Measurements from ENCODE around the gene PCDHA13.
"Not testable (repeated sequence)": the region's sequence is repeated elsewhere in the genome, so short reads cannot be mapped to it uniquely, and the experiment has no call there.

PCDHA13 gene

DNA sequence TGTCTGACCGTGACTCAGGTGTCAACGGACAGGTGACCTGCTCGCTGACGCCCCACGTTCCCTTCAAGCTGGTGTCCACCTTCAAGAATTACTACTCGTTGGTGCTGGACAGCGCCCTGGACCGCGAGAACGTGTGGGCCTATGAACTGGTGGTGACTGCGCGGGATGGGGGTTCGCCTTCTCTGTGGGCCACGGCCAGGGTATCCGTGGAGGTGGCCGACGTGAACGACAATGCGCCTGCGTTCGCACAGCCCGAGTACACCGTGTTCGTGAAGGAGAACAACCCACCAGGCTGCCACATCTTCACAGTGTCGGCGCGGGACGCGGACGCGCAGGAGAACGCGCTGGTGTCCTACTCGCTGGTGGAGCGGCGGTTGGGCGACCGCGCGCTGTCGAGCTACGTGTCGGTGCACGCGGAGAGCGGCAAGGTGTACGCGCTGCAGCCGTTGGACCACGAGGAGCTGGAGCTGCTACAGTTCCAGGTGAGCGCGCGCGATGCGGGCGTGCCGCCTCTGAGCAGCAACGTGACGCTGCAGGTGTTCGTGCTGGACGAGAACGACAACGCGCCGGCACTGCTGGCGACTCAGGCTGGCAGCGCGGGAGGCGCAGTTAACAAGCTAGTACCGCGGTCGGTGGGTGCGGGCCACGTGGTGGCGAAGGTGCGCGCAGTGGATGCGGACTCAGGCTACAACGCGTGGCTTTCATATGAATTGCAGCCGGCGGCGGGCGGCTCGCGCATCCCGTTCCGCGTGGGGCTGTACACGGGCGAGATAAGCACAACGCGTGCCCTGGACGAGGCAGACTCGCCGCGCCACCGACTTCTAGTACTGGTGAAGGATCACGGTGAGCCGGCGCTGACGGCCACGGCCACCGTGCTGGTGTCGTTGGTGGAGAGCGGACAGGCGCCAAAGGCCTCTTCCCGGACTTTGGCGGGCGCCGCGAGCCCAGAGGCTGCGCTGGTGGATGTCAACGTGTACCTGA, 11.4 kb upstream of the PCDHA13 start:
- no peak for DNase-seq

DNA sequence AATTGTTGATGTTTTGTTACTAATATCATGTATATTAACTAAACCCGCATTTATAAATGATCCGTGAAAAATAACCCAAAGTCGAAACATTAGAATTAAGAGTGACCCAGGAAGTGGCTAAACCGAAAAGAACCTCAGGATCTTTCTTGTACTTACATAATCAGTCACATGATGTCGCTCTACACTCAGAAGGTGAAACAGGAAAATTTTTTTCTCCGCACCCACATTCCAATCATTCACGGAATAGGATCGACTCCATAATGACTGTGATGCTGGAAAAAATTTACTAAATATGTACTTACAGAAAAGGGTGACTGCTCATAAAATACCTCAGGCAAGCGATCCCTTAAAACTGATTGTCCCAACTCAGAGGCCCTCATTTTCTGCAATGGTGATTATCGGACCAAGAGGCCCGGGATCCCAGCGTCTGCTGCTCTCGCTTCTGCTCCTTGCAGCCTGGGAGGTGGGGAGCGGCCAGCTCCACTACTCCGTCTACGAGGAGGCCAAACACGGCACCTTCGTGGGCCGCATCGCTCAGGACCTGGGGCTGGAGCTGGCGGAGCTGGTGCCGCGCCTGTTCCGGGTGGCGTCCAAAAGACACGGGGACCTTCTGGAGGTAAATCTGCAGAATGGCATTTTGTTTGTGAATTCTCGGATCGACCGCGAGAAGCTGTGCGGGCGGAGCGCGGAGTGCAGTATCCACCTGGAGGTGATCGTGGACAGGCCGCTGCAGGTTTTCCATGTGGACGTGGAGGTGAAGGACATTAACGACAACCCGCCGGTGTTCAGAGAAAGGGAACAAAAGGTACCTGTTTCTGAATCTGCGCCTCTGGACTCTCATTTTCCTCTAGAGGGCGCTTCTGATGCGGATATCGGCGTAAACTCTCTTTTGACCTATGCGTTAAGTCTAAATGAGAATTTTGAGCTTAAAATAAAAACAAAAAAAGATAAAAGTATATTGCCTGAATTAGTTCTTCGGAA, 6.5 kb upstream of the PCDHA13 start, which contains the start of gene PCDHA12:
Gene PCDHA12 (plus strand): TSS at position 224 of the 981 bp plus-strand sequence. CDS start 165 bp downstream, at position 389.
- DNase-seq: no peak

DNA sequence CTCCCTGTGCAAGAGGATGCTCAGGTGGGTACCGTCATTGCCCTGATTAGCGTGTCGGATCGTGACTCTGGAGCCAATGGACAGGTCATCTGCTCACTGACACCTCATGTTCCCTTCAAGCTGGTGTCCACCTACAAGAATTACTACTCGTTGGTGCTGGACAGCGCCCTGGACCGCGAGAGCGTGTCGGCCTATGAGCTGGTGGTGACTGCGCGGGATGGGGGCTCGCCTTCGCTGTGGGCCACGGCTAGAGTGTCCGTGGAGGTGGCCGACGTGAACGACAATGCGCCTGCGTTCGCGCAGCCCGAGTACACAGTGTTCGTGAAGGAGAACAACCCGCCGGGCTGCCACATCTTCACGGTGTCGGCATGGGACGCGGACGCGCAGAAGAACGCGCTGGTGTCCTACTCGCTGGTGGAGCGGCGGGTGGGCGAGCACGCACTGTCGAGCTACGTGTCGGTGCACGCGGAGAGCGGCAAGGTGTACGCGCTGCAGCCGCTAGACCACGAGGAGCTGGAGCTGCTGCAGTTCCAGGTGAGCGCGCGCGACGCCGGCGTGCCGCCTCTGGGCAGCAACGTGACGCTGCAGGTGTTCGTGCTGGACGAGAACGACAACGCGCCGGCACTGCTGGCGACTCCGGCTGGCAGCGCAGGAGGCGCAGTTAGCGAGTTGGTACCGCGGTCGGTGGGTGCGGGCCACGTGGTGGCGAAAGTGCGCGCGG, 5.2 kb upstream of the PCDHA13 start:
- DNase-seq: not testable (repeated sequence)

DNA sequence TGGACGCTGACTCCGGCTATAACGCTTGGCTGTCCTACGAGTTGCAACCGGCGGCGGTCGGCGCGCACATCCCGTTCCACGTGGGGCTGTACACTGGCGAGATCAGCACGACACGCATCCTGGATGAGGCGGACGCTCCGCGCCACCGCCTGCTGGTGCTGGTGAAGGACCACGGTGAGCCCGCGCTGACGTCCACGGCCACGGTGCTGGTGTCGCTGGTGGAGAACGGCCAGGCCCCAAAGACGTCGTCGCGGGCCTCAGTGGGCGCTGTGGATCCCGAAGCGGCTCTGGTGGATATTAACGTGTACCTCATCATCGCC, 4.7 kb upstream of the PCDHA13 start:
- no peak for DNase-seq

DNA sequence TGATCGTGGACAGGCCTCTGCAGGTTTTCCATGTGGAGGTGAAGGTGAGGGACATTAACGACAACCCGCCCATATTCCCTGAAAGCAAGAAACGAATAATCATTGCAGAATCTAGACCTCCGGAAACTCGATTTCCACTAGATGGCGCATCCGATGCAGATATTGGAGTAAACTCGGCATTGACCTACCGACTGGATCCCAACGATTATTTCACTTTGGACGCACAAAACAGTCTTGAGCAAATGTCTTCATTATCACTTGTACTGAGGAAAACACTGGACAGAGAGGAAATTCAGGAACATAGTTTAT, 621 bp downstream of the PCDHA13 start:
- DNase-seq: no peak

DNA sequence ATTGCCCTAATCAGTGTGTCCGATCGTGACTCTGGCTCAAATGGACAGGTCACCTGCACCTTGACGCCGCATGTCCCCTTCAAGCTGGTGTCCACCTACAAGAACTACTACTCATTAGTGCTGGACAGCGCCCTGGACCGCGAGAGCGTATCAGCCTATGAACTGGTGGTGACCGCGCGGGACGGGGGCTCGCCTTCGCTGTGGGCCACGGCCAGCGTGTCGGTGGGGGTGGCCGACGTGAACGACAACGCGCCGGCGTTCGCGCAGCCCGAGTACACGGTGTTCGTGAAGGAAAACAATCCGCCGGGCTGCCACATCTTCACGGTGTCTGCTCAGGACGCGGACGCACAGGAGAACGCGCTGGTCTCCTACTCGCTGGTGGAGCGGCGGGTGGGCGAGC, 1.4 kb downstream of the PCDHA13 start:
- no peak for DNase-seq

DNA sequence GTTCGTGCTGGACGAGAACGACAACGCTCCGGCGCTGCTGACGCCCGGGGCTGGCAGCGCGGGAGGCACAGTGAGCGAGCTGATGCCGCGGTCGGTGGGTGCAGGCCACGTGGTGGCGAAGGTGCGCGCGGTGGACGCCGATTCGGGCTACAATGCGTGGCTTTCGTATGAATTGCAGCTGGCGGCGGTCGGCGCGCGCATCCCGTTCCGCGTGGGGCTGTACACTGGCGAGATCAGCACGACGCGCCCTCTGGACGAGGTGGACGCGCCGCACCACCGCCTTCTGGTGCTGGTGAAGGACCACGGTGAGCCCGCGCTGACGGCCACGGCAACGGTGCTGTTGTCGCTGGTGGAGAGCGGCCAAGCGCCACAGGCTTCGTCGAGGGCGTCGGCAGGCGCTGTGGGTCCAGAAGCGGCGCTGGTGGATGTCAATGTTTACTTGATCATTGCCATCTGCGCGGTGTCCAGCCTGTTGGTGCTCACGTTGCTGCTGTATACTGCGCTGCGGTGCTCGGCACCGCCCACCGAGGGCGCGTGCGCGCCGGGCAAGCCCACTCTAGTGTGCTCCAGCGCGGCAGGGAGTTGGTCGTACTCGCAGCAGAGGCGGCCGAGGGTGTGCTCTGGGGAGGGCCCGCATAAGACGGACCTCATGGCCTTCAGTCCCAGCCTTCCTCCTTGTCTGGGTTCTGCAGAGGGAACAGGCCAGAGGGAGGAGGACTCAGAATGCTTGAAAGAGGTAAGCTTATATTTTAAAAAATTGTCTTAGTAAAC, 2.2 kb downstream of the PCDHA13 start:
- DNase-seq: no peak

DNA sequence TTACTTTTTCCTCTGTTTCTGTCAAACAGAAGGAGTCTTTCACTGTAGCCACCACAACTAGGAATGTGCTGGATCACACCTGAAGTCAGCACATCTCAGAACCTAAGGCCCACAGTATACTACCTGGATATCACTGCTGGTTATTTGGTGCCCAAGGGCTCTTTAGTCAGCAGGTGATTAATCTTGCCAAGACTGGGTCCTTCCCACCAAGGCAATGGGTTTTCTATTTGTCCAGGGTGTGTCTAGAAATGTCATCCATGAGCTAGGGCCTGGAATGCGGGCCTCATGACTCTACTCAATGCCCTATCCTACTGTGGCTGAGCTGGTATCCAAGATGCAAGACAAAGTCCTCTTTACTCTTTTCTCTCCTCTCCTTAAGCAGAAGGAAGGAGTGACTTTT, 34.4 kb downstream of the PCDHA13 start:
- DNase-seq: no peak

DNA sequence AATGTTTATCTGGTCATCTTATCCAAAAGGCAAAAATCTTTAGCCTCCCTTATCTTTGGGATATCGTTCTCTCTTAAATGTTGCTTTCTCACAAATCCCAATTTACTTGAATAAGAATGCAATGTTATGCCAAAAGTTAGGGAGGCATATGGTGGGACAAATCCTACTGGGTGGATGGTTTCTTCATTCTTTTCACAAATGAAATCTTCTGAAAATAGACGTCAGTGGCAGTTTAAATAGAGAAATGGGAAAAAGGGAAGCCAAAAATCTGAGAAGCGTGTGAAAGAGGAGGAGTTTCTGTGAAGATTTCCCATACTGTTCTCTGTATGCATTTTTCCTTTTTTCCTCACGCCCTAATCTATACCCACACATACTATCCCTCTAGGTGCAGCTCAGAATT, 41.7 kb downstream of the PCDHA13 start:
- DNase-seq: no peak

DNA sequence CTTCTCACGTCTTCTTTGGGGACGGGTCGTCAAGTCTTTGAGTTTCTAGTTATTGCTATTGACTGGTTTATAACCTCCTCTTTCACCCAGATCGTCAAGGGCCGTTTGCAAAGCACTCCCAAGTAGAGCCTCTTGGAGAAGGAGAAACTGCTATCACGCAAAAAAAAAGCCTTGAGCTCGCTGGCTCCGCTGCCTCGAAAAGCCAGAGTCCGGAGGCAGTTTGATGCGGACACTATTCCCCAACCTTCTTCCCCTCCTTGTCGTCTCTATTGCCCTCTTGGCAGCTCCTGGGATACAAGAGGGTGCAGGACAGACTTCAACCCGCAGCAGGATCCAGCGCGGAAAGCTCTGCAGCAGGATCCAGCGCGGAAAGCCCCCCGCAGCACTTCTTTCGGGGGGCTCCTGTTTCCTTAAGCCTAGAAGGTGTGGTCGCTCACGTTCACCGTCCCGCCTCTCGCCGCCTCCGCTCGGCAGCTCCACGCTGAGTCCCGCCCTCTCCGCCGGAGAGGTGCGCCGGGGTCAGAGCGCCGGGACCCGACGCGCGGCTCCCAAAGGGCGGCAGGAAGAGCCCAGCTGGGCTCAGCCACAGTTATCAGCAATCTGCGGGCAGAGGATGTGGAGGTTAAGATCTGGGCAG, 44.0 kb downstream of the PCDHA13 start, which contains the start of gene PCDHAC1:
Gene PCDHAC1 (plus strand): TSS at position 494 of the 637 bp plus-strand sequence. CDS start 594 bp downstream, outside the sequence.
- DNase-seq: no peak

DNA sequence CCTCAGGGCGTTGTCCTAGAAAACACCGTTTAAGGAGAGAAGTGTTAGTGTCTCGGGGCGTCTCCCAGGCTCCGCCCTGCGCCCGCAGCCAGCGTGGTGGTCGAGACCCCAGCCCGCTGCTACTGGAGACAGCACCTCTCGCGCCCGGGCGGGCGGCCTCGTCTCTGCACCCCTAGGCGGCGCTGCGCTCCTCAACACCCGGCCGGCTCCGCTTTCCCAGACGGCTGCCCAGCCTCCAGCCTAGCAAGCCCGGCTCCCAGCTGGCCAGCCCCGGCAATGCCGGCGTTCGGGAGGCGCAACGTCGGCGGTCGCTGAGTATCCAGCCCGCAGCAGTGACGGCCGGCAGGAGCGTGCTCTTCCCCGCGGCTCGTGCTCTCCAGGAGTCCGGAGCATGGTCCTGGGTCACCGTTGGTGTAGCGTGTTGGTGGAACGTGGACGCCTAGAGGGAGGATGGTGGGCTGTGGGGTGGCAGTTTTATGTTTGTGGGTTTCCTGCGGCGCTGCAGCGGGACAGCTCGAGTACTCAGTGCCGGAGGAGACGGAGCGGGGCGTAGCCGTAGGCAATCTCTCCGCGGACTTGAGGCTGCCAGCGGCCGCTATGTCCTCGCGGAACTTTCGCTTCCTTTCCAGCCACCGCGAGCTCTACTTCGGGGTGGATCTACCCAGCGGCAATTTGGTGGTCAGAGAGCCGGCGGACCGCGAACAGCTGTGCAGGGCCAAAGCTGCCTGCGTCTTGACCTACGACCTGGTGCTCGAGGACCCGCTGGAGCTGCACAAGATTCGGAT, 44.7 kb downstream of the PCDHA13 start:
- peak; percentile 65 for DNase-seq

DNA sequence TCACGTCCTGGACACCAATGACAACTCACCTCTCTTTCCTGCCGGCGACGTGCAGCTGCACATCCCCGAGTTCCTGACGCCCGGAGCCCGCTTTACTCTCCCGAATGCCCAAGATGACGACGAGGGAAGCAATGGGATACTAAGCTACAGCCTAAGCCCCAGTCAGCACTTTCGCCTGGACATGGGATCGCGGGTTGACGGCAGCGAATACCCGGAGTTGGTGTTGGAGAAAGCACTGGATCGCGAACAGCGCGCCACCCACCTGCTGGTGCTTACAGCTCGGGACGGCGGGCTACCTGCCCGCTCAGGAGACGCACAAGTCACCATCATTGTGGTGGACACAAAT, 45.3 kb downstream of the PCDHA13 start:
- DNase-seq: no peak
